ENCODE measurements around the gene SLC33A1.
"Not testable (repeated sequence)": the region's sequence is repeated elsewhere in the genome, so short reads cannot be mapped to it uniquely, and the experiment has no call there.

The SLC33A1 gene

DNA sequence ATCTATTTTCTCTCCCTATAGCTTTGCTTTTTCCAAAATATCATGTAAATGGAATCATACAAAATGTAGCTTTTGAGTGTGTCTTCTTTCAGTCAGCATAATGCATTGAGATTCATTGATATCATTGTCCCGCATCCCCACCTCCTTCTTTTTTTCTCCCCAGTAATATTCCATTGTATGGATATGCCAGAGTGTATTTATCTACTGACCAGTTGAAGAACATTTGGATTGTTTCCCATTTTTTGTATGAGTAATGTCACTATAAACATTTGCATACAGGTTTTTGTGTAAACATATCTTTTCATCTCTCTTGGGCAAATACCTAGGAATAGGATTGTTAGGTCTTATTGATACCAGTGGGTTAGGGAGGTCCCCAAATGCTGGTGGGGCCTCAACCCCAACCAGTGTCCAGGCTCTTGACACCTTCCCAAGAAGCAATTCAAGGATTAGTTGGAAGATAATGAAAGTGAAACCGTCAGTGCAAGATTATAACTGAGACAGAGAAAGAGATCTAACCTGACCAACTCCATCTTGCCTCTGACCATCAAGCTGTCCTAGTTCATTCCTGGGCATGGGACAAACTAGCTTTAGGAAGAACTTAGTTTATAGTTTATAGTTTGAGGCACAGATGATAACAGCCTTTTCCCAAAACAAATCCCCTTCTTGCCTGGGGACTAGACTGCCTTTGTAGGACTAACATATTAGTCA lies 7.4 kb upstream of the SLC33A1 start:
- DNase-seq = no peak

DNA sequence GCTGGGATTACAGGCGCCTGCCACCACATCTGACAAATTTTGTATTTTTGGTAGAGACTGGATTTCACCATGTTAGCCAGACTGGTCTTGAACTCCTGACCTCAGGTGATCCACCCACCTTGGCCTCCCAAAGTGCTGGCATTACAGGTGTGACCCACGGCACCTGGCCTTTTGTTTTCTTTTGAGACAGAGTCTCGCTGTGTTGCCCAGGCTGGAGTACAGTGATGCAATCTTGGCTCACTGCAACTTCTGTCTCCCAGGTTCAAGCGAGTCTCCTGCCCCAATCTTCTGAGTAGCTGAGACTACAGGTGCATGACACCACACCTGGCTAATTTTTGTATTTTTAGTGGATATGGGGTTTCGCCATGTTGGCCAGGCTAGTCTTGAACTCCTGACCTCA lies 6.2 kb upstream of the SLC33A1 start:
- DNase-seq = not testable (repeated sequence)

DNA sequence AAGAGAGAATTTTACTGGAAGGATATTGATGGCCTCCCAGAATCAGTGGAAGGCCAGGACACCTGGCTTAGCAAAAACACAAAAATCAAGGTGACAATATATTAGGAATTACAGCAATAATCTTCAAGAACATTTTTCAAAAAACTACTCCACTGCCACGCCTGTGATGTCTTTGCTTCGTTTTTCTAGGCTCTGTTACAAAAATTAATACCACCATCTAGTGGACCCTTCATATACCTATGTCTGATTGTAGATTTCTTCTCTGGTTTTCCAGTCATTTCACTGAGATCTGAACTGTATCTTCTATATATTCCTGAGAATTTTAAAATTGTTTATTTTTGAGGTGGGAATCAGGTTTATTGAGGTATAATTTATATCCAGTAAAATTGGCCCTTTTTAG lies 5.6 kb upstream of the SLC33A1 start:
- DNase-seq = peak in 1 of 5 donors; percentile 7

DNA sequence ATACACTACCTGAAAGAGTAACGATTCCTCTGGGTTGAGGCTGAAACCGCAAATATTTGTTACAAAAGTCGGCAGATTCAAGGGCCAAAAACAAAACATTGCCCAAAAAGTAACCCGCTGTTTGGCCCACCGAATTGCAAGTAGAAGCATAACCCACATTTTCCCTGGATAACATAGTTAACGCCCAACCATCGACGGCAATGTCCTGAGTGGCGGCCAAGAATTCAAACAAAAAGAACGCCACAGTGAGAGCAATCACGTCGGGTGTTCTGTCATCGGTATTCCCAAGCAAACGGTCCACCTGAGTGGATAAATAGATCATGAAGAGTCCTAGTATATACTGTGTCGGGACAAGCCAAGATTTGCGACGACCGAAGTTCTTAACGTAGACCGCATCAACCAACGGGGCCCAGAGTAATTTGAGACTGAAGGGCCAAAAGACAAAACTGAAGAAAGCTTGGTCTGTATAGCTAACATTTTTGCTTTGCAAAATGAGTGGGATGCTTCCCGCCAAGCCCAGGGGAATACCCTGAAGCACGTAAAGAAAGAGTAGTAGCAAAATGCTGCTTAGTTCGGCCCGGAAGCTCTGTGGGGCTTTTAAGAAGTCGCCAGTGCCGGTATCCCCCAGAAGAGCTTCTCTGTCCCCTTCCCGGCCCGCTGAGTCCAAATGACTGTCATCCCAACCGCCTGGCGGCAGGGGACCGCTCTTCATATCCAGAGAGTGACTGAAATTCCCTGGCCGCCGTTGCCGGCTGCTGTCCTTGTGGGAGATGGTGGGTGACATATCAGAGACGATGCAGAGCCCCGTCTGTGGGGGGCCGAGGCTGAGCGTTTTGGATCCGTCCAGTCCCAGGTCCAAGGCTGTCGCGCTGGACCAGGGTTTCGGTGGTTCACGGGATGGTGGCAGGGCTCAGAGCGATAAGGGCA lies 750 bp downstream of the SLC33A1 start:
- peak; percentile 9 to 31 (median 15) for DNase-seq

DNA sequence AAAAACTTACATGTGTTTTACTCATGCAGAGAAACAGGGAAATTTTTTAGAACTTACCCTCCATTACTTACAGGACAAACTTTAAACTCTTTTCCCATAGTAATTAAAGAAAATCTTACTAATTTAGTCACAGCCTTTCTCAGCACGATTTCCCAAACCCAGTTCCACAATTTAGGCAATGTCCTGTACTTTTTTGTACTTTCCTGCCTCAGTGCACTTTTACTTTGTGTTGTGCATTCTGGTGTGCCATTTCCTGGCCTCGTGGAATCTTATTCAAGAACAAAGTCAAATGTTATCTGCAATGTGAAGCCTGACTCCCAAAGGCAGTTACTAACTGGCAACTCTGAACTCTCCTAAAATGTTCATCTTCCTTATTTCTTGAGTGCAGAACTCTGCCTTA lies 1.9 kb downstream of the SLC33A1 start:
- no peak for DNase-seq

DNA sequence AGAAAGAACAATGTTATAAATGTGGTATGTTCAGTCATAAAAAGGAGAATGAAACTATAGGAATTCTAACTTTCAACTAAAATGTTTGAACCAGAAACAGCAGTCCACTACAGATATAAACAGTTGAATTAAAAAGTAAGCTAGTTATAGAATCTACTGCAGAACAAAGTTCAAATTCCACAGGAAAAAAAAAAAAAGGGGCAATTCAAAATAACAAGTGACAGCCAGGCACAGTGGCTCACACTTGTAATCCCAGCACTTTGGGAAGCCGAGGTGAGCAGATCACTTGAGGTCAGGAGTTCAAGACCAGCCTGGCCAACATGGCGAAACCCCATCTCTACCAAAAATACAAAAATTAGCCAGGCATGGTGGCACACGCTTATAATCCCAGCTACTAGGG lies 4.8 kb downstream of the SLC33A1 start:
- not testable (repeated sequence) for DNase-seq

DNA sequence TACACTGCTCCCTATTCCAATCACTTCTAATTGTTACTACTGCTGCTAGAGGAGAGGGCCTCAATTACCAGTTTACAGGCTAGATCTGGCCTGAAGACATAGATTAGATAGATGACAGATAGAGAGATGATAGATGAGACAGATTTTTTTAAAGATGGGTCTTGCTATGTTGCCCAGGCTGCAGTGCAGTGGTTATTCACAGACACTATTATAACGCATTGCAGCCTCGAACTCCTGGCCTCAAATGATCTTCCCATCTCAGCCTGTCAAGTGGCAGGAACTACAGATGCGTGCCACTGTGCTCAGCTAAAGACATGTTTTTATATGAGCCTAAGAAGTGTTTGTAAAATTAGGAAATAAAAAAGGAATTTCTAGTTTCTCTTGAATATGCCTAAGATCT lies 6.2 kb downstream of the SLC33A1 start:
- DNase-seq = no peak

DNA sequence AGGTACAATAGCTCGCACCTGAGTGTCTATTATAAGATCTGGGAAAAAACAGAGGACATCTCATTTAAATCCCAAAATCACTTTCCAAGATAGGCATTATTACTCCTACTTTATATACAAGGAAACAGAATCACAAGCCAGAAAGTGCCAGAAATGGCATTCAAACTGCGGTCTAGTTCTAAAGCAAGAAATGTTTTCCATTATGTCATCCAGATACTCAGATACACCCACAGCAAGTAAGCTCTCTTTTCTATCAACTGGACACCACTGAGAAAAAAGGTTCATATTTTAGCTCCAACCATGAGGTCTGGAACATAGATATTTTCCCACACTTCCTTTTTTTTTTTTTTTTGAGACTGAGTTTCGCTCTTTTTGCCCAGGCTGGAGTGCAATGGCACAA lies 8.1 kb downstream of the SLC33A1 start:
- DNase-seq = no peak

DNA sequence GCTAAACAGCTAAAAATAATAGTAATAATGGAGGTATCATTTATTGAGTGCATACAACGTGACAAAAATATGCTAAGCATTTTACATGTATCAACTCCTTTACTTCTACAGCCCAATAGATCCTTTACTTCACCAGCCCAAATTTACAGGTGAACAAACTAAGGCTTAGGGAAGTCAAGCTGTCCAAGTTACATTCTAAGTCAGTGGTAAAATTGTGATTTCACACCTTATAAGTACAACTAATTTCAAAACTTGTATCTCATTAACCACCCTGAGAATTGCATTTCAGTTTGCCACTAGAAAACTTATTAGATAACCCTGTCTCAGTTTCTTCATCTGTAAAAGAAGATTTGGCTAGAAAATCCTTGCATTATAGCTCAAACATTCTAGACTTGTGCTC lies 10.7 kb downstream of the SLC33A1 start:
- no peak for DNase-seq

DNA sequence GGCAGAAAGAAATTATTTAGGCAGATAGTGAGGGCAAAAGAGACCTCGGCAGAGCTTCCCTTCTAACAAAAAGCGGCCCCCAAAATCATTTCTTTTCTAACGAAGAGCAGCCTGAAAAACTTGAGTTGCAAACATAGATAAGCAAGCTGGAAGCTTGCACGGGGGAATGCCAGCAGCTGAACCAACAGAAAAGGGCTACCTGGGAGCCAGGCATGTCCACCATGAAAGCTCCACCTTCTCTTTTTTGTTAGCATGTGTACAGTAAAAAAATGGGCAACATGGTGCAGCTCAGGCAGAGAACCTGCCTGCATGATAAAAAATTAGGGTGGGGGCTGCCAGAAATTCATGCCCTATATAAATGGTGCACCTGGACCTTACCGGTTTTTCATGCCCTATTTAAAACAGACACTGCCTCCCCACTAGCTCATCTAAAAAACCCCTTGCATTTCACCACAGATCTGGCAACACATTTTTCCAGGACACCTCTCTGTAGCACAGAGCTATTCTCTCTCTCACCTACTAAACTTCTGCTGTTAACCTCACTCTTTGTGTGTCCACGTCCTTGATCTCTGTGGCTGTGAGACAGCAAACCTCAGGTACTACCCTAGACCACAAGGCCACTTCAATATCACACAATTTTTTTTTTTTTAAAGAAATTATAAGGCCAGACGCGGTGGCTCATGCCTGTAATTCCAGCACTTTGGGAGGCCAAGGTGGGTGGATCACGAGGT lies 18.7 kb downstream of the SLC33A1 start:
- DNase-seq = no peak

DNA sequence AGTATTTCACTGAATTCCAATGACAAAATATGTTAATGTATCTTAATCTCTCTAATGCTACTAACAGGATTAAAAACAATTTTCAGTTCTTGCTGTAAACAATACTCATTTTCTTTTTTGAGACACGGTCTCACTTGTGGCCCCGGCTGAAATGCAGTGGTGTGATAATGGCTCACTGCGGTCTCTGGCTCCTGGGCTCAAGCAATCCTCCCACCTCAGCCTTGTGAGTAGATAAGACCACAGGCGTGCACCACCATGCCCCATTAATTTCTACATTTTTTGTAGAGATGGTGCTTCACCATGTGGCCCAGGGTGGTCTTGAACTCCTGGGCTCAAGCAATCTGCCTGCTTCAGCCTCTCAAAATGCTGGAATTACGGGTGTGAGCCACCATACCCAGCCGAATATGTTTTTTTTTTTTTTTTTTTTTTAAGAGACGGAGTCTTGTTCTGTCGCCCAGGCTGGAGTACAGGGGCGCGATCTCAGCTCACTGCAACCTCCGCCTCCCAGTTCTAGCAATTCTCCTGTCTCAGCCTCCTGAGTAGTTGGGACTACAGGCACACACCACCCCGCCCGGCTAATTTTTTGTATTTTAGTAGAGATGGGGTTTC lies 25.6 kb downstream of the SLC33A1 start:
- not testable (repeated sequence) for DNase-seq

DNA sequence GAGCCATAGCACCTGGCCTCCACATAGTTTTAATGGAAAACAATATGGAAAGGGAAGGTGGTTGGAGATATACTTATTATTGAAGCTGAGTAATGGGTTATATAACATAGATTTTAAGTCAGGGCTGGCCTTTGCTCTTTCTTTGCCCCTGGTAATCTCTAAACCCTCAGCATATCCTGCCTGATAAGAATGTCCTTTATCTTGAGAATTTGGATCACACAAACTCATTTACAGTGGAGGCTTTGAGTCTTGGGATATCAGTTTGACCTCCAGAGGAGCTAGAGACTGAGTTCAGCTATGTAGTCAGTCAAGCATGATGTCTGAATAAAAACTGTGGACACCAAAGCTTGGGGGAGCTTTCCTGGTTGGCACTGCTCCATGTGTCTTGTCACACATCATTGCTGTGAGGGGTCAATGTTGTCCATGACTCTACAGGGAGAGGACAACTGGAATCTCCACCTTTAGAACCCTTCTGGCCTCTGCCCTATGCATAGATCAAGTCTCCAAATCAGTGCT lies 39.1 kb downstream of the SLC33A1 start:
- DNase-seq = no peak

DNA sequence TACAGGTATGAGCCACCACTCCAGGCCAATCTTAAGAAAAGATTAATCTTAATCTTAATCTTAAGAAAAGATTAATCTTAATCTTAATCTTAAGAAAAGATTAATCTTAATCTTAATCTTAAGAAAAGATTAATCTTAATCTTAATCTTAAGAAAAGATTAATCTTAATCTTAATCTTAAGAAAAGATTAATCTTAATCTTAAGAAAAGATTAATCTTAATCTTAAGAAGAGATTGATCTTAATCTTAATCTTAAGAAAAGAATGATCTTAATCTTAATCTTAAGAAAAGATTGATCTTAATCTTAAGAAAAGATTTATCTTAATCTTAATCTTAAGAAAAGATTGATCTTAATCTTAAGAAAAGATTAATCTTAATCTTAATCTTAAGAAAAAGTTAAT lies 41.0 kb downstream of the SLC33A1 start:
- DNase-seq = not testable (repeated sequence)

DNA sequence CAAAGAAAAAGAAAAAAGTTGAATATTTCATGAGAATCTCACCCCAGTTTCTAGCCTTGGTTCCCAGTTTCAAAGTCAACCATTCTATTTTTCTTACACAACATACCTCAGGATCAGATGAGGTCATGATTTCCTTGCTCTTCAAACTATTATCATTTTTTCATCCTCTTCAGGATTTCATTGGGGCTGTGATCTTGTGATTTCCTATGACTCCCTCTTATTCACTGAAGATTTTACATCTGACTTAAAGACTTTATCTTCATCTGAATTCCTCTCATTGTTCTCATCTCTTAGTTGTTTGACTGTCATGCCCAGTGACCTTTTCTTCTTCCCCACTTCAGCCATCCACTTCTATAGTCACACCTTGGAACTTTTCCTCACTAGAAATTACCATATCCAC lies 45.0 kb downstream of the SLC33A1 start:
- no peak for DNase-seq

DNA sequence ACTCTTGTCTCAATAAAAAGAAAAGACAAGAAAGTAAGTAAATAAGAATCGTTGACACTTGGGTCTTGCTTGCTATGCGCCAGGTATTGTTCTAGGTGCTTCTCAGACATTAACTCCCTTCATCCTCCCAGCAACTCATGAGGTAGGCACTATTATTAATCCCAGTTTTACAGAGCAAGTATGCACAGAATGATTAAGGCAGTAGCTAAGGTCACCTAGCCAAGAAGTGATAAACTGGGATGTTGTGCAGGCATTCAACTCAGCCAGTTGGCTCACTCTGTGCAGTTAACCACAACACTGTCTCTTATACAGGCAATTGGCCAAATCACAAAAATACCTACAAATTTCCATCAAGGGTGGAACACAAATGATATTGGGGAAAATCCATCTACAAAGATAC lies 46.4 kb downstream of the SLC33A1 start:
- DNase-seq = no peak

DNA sequence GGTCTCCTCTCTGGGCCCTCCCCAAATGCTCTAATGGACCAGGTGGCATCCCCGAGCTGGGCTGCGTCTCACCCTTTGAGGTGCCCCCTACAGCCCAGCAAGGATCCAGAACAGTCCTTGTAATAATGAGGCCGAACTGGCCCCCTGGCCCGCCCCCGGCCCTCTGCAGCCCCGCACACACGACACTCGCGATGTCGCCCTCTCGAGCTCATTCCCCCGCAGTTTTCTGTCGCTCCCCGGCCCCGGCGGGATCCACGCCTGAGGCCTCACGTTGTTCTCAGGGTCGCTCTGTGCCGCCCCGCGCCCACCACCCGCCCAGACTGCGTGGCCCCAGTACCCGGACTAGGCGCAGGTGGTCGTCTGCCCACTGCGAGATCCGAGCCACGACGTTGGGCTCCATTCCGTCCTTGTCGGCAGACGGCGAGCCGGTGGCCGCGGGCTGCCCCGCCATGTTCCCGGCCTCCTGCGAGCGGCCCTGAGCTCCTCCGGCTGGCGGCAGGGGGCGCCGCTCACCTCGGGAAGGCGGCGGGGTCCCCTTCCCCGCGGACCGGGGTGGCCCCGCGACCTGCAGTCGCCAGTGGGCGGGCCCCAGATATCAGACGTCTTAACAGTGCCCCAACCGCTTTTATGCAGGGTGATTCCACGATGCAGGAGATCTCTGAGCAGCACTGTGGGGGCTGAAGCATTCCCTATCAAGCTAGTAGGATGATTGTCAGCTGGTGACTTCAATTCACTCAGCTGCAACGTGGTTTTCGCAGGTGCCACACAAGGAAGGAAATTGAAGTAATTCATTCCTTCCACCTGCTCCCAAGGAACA lies 48.2 kb downstream of the SLC33A1 start, which contains the start of gene C3orf33:
Gene C3orf33 (minus strand): TSS at position 477 of the 817 bp plus-strand sequence. CDS start 26 bp downstream, at position 451.
- peak; percentile 60 to 80 (median 66) for DNase-seq

DNA sequence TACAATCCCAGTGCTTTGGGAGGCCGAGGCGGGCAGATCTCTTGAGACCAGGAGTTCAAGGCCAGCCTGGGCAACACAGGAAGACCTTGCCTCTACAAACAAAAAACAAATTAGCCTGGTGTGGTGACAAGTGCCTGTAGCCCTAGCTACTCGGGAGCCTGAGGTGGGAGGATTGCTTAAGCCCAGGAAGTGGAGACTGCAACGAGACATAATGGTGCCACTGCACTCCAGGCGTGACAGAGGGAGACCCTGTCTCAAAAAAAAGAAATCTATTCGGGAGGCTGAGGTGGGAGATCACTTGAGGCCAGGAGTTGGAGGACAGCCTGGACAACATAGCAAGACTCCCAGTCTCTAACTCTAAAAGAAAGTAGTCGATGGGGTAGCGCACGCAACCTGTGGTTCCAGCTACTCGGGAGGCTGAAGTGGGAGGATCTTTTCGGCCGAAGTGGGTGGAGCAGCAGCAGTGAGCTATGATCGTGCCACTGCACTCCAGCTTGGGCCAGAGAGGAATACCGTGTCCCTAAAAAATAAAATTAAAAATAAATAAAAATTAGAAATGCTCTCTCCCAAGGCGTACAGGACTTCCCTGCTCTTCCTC lies 48.9 kb downstream of the SLC33A1 start:
- peak in 2 of 5 donors; percentile 28 for DNase-seq

DNA sequence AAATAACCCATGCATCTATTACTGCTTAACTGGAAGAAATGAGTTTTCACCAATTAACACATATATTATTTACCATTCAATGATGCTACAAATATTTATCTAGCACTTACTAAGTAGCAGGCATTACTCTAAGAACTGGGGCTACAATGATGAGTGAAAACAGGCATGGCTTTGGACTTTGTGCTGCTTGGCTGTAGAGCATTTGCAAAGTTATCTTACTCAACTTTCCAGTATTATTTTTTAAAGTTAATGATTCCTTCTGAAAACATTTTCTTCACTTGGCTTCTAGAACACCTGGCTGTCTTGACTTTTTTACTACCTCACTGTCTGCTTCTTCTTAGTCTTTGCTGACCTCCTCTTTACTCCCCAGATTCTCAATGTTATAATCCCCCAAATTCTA lies 49.9 kb downstream of the SLC33A1 start:
- no peak for DNase-seq

DNA sequence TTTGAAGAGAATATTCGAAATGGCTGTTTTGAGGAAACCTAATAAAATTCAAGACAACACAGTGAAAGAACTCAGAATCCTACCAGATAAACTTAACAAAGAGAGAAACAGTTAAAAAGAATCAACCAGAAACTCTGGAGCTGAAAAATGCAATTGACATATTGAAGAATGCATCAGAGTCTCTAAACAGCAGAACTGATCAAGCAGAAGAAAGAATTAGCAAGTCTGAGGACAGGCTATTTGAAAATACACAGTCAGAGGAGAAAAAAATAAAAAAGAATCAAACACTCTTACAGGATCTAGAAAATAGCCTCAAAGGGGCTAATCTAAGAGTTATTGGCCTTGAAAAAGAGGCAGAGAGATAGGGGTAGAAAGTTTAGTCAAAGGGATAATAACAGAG lies 61.7 kb downstream of the SLC33A1 start:
- DNase-seq = no peak

DNA sequence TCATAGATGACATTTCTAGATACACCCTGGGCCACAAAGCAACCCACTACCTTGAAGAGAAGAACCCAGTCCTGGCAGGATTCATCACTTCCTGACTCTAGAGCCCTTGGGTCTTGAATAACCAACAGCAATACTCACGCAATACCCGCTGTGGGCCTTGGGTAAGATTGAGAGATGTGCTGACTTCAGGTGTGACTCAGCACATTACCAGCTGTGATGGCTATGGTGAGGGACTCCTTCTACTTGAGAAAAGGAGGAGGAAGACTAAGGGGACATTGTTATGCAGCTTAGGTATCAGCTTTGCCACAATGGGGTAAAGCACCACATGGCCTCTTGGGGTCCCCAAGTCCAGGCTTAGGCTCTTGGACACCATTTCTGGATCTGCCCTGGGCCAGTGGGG lies 63.0 kb downstream of the SLC33A1 start:
- peak in 1 of 5 donors; percentile 25 for DNase-seq

DNA sequence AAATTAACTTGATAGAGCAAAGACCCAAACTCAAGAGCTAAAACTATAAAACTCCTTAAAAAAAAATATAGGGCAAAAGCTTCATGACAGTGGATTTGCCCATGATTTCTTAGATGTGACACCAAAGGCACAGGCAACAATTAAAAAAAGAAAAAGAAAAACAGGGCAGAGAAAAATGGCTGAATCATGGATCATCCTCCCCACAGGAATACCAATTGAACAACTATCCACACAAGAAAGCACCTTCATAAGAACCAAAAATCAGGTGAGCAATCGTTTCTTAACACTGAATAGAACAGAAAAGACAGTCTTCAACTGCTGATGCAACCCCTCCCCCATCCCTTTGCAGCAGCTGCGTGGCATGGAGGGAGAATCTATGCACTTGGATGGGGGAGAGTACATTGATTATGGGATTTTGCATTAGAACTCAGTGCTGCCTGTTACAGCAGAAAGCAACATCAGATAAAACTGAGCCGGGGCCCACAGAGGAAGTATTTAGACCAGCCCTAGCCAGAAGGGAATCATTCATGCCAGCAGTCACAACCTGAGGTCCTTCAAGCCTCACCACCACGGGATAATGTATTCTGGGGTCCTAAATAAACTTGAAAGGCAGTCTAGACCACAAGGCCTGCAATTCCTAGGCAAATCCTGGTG lies 63.8 kb downstream of the SLC33A1 start:
- no peak for DNase-seq

All from T-helper 1 cell (primary cell).